ENCODE measurements around the gene TMEM89. TPM values are rescaled to one million over a fixed set of nuclear protein-coding genes. Genes with fewer than 3 reads are reported as not detected.

TMEM89 gene
- total and polyA plus RNA-seq, 2 donors = 0.23 TPM; not detected in 1

DNA sequence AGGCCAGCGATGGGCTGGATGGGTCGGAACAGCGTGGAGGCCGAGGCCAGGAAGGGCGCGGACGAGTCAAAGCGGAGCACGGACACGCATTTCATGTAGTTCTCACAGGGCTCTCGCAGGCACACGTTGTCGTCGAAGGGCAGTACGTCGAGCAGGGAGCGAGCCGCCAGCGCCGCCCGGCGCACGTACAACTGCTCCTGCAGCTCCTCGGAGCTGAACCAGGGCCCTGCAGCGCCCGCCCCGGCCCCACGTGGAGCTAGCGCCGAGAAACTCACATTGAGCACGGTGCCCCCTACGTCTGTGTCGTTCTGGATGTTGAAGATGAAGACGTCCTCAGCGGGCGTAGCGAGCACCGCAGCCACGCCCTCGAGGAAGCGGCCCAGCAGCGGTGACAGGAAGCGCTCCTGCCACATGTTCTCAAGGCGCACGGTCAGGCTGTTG lies 35.3 kb upstream of the TMEM89 start:
- H3K27me3 ChIP-seq (ENCODE audit: control insufficient read depth in 2 of 2, insufficient read depth in 1 of 2, low read length in 1 of 2) = peaks cover 13 to 67% of the 10 kb centered on the region in 2 donors
- no peaks in the 10 kb centered on the region for H3K36me3 ChIP-seq (ENCODE audit: control insufficient read depth in 2 of 2, insufficient read depth in 2 of 2, low read length in 1 of 2)
- H3K4me3 ChIP-seq (ENCODE audit: low read length in 2 of 2) = peak overlapping the region; percentile 46 to 74
- 60% methylated on average over 45 of the region's 45 CpGs for WGBS
- peak in 3 of 9 donors; percentile 23 to 26 (median 26) for DNase-seq (ENCODE audit: low read depth in 6 of 9, low spot score in 9 of 9)
- H3K4me1 ChIP-seq (ENCODE audit: control insufficient read depth in 2 of 2, insufficient read depth in 2 of 2, low read length in 2 of 2) = peaks cover 15 to 27% of the 10 kb centered on the region in 2 donors
- peak overlapping the region in 1 of 2 donors; percentile 26 for H3K27ac ChIP-seq (ENCODE audit: low read depth in 1 of 2, low read length in 1 of 2)
- H3K9me3 ChIP-seq (ENCODE audit: control insufficient read depth in 2 of 2, insufficient read depth in 1 of 2, low read length in 1 of 2) = peaks cover 1 to 8% of the 10 kb centered on the region in 2 donors

DNA sequence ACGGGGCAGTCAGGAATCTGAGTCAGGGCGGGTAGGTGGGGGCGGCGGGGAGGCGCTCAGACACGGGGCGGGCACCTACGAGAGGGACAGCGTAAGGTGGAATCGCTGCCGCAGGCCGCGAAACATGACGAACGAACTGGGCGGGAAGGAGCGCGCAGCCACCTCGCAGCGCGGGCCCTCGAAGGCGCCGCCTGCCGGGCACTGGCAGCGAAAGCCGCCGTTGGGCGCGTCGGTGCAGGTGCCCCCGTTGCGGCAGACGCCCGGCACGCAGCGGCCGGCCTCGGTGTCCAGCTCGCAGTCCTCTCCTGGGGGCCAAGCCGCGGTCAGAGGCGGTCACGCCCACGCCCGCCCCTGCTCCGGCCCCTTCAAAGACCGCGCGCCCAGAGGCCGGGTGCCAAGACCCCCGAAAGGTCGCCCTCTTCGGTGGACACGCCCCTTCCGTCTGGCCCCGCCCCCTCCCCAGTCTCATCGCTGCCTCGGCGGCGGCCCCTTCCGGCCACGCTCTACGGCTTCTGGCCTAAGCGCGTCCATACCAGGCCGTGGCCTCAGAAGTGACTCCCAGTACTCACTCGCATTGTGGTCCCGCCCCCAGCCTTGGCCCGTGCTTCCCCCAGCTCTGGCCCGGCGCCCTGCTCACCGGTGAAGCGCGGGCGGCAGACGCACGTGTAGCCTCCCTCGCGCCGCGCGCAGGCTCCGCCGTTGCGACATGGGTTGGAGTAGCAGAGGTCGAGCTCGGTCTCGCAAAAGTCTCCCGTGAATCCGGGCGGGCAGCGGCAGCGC lies 34.7 kb upstream of the TMEM89 start:
- peak overlapping the region; percentile 46 to 74 for H3K4me3 ChIP-seq (ENCODE audit: low read length in 2 of 2)
- 4% methylated on average over 94 of the region's 94 CpGs for WGBS
- no peaks in the 10 kb centered on the region for H3K36me3 ChIP-seq (ENCODE audit: control insufficient read depth in 2 of 2, insufficient read depth in 2 of 2, low read length in 1 of 2)
- H3K4me1 ChIP-seq (ENCODE audit: control insufficient read depth in 2 of 2, insufficient read depth in 2 of 2, low read length in 2 of 2) = peaks cover 10 to 23% of the 10 kb centered on the region in 2 donors
- H3K27me3 ChIP-seq (ENCODE audit: control insufficient read depth in 2 of 2, insufficient read depth in 1 of 2, low read length in 1 of 2) = peaks cover 10 to 61% of the 10 kb centered on the region in 2 donors
- peak overlapping the region; percentile 26 to 64 for H3K27ac ChIP-seq (ENCODE audit: low read depth in 1 of 2, low read length in 1 of 2)
- DNase-seq (ENCODE audit: low read depth in 6 of 9, low spot score in 9 of 9) = peak in 7 of 9 donors; percentile 61 to 88 (median 74)
- H3K9me3 ChIP-seq (ENCODE audit: control insufficient read depth in 2 of 2, insufficient read depth in 1 of 2, low read length in 1 of 2) = peaks cover 0 to 5% of the 10 kb centered on the region in 2 donors

DNA sequence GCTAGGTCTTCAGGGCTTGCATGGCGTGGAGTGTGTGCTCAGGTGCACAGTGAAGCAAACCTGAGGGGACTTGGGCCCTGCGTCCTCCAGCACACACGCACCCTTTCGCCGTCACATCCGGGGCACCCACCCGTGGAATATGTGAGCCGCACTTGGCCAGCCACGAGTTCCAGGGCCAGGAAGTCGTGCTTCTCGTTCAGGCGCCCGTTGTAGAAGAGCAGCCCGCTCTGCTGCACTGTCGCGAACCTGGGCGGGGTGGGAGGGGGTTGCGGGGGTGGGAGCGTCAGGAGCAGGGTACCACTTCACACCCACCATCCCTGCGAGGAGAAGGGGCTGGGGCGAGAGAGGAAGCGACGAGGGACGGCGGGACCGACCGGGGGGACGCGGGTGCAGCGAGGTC lies 34.0 kb upstream of the TMEM89 start:
- Histone ChIP-seq H3K36me3 (ENCODE audit: control insufficient read depth in 2 of 2, insufficient read depth in 2 of 2, low read length in 1 of 2) (no peaks in the 10 kb centered on the region), H3K27me3 (ENCODE audit: control insufficient read depth in 2 of 2, insufficient read depth in 1 of 2, low read length in 1 of 2) (peaks cover 5 to 55% of the 10 kb centered on the region in 2 donors), H3K4me1 (ENCODE audit: control insufficient read depth in 2 of 2, insufficient read depth in 2 of 2, low read length in 2 of 2) (peaks cover 7 to 18% of the 10 kb centered on the region in 2 donors), H3K9me3 (ENCODE audit: control insufficient read depth in 2 of 2, insufficient read depth in 1 of 2, low read length in 1 of 2) (peaks cover 0 to under 1% of the 10 kb centered on the region in 2 donors), H3K27ac (ENCODE audit: low read depth in 1 of 2, low read length in 1 of 2) (peak overlapping the region in 1 of 2 donors; percentile 64), H3K4me3 (ENCODE audit: low read length in 2 of 2) (peak overlapping the region; percentile 26 to 74)
- peak in 3 of 9 donors; percentile 6 to 49 (median 22) for DNase-seq (ENCODE audit: low read depth in 6 of 9, low spot score in 9 of 9)
- WGBS = 11% methylated on average over 30 of the region's 30 CpGs

DNA sequence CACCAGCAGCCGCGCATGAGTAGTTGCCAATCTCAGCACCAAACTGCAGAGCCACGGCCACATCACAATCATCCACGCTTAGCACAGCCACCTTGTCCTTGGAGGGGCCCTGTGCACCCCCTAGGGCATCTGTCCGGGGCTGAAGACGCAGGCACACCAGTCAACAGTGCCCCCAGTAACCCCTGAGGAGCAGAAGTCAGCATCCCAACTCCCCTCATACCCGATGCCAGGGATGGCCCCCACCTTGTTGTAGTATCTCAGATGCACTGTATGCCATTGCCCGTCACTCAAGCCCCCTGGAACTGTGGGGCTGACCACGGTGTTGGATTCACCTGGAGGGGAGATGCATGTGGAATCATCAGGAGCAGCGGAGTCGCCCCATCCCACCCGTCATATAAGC lies 33.5 kb upstream of the TMEM89 start:
- Histone ChIP-seq H3K4me3 (ENCODE audit: low read length in 2 of 2) (no peak overlapping the region), H3K36me3 (ENCODE audit: control insufficient read depth in 2 of 2, insufficient read depth in 2 of 2, low read length in 1 of 2) (no peaks in the 10 kb centered on the region), H3K9me3 (ENCODE audit: control insufficient read depth in 2 of 2, insufficient read depth in 1 of 2, low read length in 1 of 2) (no peaks in the 10 kb centered on the region), H3K4me1 (ENCODE audit: control insufficient read depth in 2 of 2, insufficient read depth in 2 of 2, low read length in 2 of 2) (peaks cover 7 to 18% of the 10 kb centered on the region in 2 donors), H3K27ac (ENCODE audit: low read depth in 1 of 2, low read length in 1 of 2) (no peak overlapping the region), H3K27me3 (ENCODE audit: control insufficient read depth in 2 of 2, insufficient read depth in 1 of 2, low read length in 1 of 2) (peaks cover 4 to 49% of the 10 kb centered on the region in 2 donors)
- no peak for DNase-seq (ENCODE audit: low read depth in 6 of 9, low spot score in 9 of 9)
- whole genome bisulfite sequencing = 95% methylated on average over 12 of the region's 12 CpGs

DNA sequence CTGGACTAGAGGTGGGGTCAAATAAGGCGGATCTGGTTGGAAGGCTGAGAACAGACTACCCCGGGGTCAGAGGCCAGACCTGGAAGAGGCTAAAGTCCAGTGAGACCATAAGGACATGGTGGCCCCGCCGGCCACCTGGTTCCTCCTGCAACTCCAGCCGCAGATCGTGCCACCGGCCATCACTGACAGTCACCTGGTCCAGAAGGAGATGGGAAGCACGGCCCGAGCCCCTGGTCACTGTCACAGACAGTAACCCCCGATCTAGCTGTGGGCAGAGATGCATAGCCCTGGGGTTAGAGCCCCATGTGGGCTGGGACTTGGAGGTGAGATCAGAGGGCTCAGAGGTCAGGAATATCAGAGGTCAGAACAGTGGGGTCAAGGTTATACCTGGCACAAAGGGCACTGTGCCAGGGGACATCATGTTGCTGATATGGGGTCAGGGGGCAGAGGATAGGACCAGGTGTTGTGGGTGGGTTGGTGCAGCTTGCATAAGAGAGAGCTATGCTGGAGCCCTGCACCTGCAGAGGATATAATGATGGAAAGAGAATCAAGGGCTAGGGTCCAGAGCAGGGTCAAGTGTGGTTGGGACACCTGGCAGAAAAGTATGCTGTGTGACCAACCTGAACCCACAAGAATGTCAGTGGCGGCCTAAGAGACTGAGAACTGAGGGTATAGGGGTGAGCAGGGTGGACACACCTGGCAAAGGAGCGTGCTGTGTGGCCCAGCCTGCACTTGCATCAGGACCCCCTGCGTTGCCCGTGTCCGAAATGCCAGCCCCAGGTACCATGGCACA lies 31.6 kb upstream of the TMEM89 start:
- Histone ChIP-seq H3K4me3 (ENCODE audit: low read length in 2 of 2) (no peak overlapping the region), H3K27ac (ENCODE audit: low read depth in 1 of 2, low read length in 1 of 2) (no peak overlapping the region), H3K36me3 (ENCODE audit: control insufficient read depth in 2 of 2, insufficient read depth in 2 of 2, low read length in 1 of 2) (no peaks in the 10 kb centered on the region), H3K9me3 (ENCODE audit: control insufficient read depth in 2 of 2, insufficient read depth in 1 of 2, low read length in 1 of 2) (no peaks in the 10 kb centered on the region), H3K27me3 (ENCODE audit: control insufficient read depth in 2 of 2, insufficient read depth in 1 of 2, low read length in 1 of 2) (peaks cover 2 to 30% of the 10 kb centered on the region in 2 donors), H3K4me1 (ENCODE audit: control insufficient read depth in 2 of 2, insufficient read depth in 2 of 2, low read length in 2 of 2) (peaks cover 7 to 18% of the 10 kb centered on the region in 2 donors)
- WGBS = 97% methylated on average over 15 of the region's 15 CpGs
- DNase-seq (ENCODE audit: low read depth in 6 of 9, low spot score in 9 of 9) = no peak

DNA sequence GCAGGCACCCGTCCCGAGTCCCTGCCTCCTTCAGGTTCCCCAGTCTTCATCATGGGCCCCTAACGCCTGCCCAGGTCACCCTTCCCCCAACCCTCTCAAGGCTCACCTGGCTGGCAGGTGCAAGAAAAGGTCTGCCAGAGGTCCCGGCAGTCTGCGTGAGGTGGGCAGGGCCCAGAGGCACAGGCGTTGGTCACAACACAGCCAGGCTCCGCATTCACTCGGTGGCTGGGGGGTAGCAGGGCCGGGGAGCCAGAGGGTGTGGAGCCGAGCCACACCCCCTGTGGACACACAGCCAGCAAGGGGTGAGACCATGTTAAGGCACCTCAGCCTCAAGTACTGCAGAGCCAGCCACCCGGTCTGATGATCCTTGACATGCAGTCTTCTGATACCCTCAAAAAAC lies 30.2 kb upstream of the TMEM89 start:
- 95% methylated on average over 11 of the region's 11 CpGs for WGBS
- H3K27ac ChIP-seq (ENCODE audit: low read depth in 1 of 2, low read length in 1 of 2) = no peak overlapping the region
- H3K36me3 ChIP-seq (ENCODE audit: control insufficient read depth in 2 of 2, insufficient read depth in 2 of 2, low read length in 1 of 2) = no peaks in the 10 kb centered on the region
- peaks cover 2 to 16% of the 10 kb centered on the region in 2 donors for H3K27me3 ChIP-seq (ENCODE audit: control insufficient read depth in 2 of 2, insufficient read depth in 1 of 2, low read length in 1 of 2)
- H3K4me3 ChIP-seq (ENCODE audit: low read length in 2 of 2) = no peak overlapping the region
- no peaks in the 10 kb centered on the region for H3K9me3 ChIP-seq (ENCODE audit: control insufficient read depth in 2 of 2, insufficient read depth in 1 of 2, low read length in 1 of 2)
- no peak for DNase-seq (ENCODE audit: low read depth in 6 of 9, low spot score in 9 of 9)
- H3K4me1 ChIP-seq (ENCODE audit: control insufficient read depth in 2 of 2, insufficient read depth in 2 of 2, low read length in 2 of 2) = peaks cover 7 to 13% of the 10 kb centered on the region in 2 donors

DNA sequence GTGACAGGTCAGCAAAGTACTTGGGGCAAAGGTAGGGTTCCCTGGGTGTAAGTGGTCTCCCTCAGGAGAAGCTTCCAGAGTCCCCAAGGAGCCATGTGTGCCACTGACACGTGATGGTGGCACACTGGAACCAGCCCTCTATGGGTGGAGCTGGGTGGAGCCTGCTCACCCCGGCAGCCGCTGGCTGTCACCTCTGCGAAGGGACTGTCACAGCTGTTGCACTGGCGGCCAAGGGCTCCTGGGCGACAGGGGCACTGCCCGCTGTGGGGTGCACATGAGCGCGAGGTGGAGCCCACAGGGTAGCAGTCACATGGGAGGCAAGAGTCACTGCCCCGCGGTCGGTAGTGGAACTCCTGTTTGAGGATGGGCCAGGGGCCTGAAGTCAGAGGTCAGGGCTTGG lies 29.2 kb upstream of the TMEM89 start:
- Histone ChIP-seq H3K4me1 (ENCODE audit: control insufficient read depth in 2 of 2, insufficient read depth in 2 of 2, low read length in 2 of 2) (peaks cover 5 to 6% of the 10 kb centered on the region in 2 donors), H3K27me3 (ENCODE audit: control insufficient read depth in 2 of 2, insufficient read depth in 1 of 2, low read length in 1 of 2) (peaks cover 2 to 10% of the 10 kb centered on the region in 2 donors), H3K4me3 (ENCODE audit: low read length in 2 of 2) (no peak overlapping the region), H3K27ac (ENCODE audit: low read depth in 1 of 2, low read length in 1 of 2) (no peak overlapping the region), H3K9me3 (ENCODE audit: control insufficient read depth in 2 of 2, insufficient read depth in 1 of 2, low read length in 1 of 2) (no peaks in the 10 kb centered on the region), H3K36me3 (ENCODE audit: control insufficient read depth in 2 of 2, insufficient read depth in 2 of 2, low read length in 1 of 2) (no peaks in the 10 kb centered on the region)
- no peak for DNase-seq (ENCODE audit: low read depth in 6 of 9, low spot score in 9 of 9)
- WGBS = 93% methylated on average over 12 of the region's 12 CpGs

DNA sequence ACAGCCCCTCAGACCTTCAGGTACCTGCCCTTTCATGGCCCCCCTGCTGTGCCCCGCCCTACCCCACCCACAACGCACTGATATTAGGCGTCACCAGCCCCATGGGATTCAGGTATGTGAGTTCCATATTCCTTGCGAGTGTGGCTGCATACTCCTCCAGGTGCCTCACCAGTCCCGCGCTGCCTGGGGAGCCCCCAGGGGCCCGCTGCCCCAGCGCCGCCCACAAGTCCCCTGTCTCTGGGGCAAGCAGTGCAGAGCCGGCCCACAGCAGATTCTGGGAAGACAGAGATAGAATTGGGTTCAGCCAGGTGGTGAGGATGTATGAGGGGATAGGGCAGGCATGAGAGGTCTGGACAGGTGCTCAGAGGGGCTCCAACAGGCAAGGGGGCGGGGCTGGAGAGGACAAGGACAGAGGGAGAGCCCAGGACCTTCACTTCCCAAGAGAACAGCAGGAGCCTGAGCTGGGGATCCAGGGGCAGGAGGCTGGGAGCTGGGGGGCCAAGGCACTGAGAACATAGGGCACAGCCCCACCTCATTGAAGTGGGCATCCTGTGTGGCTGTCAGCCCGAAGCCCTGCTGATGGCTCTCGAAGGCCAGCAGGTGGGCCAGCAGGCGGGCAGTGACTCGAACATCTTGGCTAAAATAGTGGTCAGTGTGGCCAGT lies 26.8 kb upstream of the TMEM89 start:
- Histone ChIP-seq H3K4me3 (ENCODE audit: low read length in 2 of 2) (no peak overlapping the region), H3K9me3 (ENCODE audit: control insufficient read depth in 2 of 2, insufficient read depth in 1 of 2, low read length in 1 of 2) (no peaks in the 10 kb centered on the region), H3K27me3 (ENCODE audit: control insufficient read depth in 2 of 2, insufficient read depth in 1 of 2, low read length in 1 of 2) (no peaks in the 10 kb centered on the region), H3K27ac (ENCODE audit: low read depth in 1 of 2, low read length in 1 of 2) (no peak overlapping the region), H3K36me3 (ENCODE audit: control insufficient read depth in 2 of 2, insufficient read depth in 2 of 2, low read length in 1 of 2) (no peaks in the 10 kb centered on the region), H3K4me1 (ENCODE audit: control insufficient read depth in 2 of 2, insufficient read depth in 2 of 2, low read length in 2 of 2) (no peaks in the 10 kb centered on the region)
- WGBS = 94% methylated on average over 15 of the region's 15 CpGs
- no peak for DNase-seq (ENCODE audit: low read depth in 6 of 9, low spot score in 9 of 9)
